Colon (tissue), 2 donors: ENCODE results near the gene DHRS7C.

ENCODE experiments used
- FAIRE-seq: peaks from 2 replicates; lab custom pipeline; 2012; peaks lifted over from hg19 to GRCh38; lab: Jason Lieb, UNC
- donor health status: control.
- donor health status: control.

DHRS7C gene

GRCh38 chr17:9790889-9791876 is at the start of gene DHRS7C:
TSS of gene DHRS7C (minus strand) at chr17:9791592. CDS start at chr17:9791284, 308 bp downstream.
- FAIRE-seq = no peak

- no peak for FAIRE-seq
These were observed 48.0 kb upstream of the DHRS7C start for GRCh38 chr17:9839433-9839832.

GRCh38 chr17:9837551-9838471 is 46.4 kb upstream of the DHRS7C start:
- FAIRE-seq = no peak

- no peak for FAIRE-seq
These were observed 42.5 kb upstream of the DHRS7C start for GRCh38 chr17:9833922-9834321.

- FAIRE-seq = no peak
These were observed 39.3 kb upstream of the DHRS7C start for GRCh38 chr17:9830711-9831110.

- no peak for FAIRE-seq
These were observed 38.0 kb upstream of the DHRS7C start for GRCh38 chr17:9829343-9829742.

GRCh38 chr17:9828296-9829295 is 37.2 kb upstream of the DHRS7C start:
- no peak for FAIRE-seq

- FAIRE-seq = no peak
These were observed 34.3 kb upstream of the DHRS7C start, which contains the start of gene GLP2R for GRCh38 chr17:9825641-9826150. TSS of gene GLP2R (plus strand) at chr17:9825924. CDS start at chr17:9826064, 140 bp downstream.

- no peak for FAIRE-seq
These were observed 33.5 kb upstream of the DHRS7C start for GRCh38 chr17:9824797-9825338.

- no peak for FAIRE-seq
These were observed 32.7 kb upstream of the DHRS7C start for GRCh38 chr17:9824094-9824493.

GRCh38 chr17:9821921-9822320 is 30.5 kb upstream of the DHRS7C start, which contains the start of gene GSG1L2:
TSS of gene GSG1L2 (minus strand) at chr17:9822079. CDS start at chr17:9822071, 8 bp downstream.
- no peak for FAIRE-seq

- FAIRE-seq = no peak
These were observed 29.1 kb upstream of the DHRS7C start for GRCh38 chr17:9820448-9820847.

- no peak for FAIRE-seq
These were observed 27.4 kb upstream of the DHRS7C start for GRCh38 chr17:9818760-9819159.

- FAIRE-seq = no peak
These were observed 25.7 kb upstream of the DHRS7C start for GRCh38 chr17:9817086-9817485.

- no peak for FAIRE-seq
These were observed 25.1 kb upstream of the DHRS7C start for GRCh38 chr17:9816472-9816871.

- no peak for FAIRE-seq
These were observed 23.0 kb upstream of the DHRS7C start for GRCh38 chr17:9814337-9814945.

- FAIRE-seq = no peak
These were observed 21.8 kb upstream of the DHRS7C start for GRCh38 chr17:9813166-9813565.

GRCh38 chr17:9811537-9811936 is 20.1 kb upstream of the DHRS7C start:
- no peak for FAIRE-seq

- no peak for FAIRE-seq
These were observed 19.7 kb upstream of the DHRS7C start for GRCh38 chr17:9811086-9811485.
